Neuronal stem cell (in vitro differentiated cells): ENCODE measurements around the gene PRF1.

Experiments used
- DNase-seq: peaks from one replicate; pipeline ENCODE4 v3.0.0-alpha.2; 2013; ENCODE audit warnings: low spot score
- H2AFZ ChIP-seq: one replicate; pipeline ENCODE4 v1.6.1; 2013; ENCODE audit warnings: mild to moderate bottlenecking, low read length, inconsistent platforms
- H2AK5ac ChIP-seq: 2 replicates; pipeline ENCODE4 v1.6.1; 2013; ENCODE audit warnings: low read depth, mild to moderate bottlenecking, inconsistent platforms, low read length, moderate library complexity, mixed read lengths
- H2BK120ac ChIP-seq: 2 replicates; pipeline ENCODE4 v1.6.1; 2013; ENCODE audit warnings: low read depth, mild to moderate bottlenecking, inconsistent platforms, low read length, moderate library complexity, mixed read lengths
- H2BK12ac ChIP-seq: one replicate; pipeline ENCODE4 v1.6.1; 2013; ENCODE audit warnings: low read length, inconsistent platforms
- H2BK15ac ChIP-seq: 2 replicates; pipeline ENCODE4 v1.6.1; 2013; ENCODE audit warnings: mild to moderate bottlenecking, low read length, inconsistent platforms, mixed read lengths
- H2BK5ac ChIP-seq: one replicate; pipeline ENCODE4 v1.6.1; 2013; ENCODE audit warnings: inconsistent platforms, mild to moderate bottlenecking, low read length, moderate library complexity
- H3K14ac ChIP-seq: one replicate; pipeline ENCODE4 v1.6.1; 2013; ENCODE audit warnings: low read length, inconsistent platforms
- H3K18ac ChIP-seq: 2 replicates; pipeline ENCODE4 v1.6.1; 2013; ENCODE audit warnings: low read length, inconsistent platforms
- H3K23ac ChIP-seq: 2 replicates; pipeline ENCODE4 v1.6.1; 2013; ENCODE audit warnings: low read depth, mild to moderate bottlenecking, mixed read lengths, low read length, inconsistent platforms; ENCODE audit not compliant: poor library complexity
- H3K27ac ChIP-seq: replicated peaks from 3 replicates; pipeline ENCODE4 v1.5.1; 2013; ENCODE audit warnings: low read length, inconsistent platforms
- H3K27me3 ChIP-seq, 3 experiments: 2 replicates each; pipeline ENCODE4 v1.6.1; 2013; ENCODE audit warnings: low read length in 3 of 3, mild to moderate bottlenecking in 2 of 3, inconsistent platforms in 1 of 3, low read depth in 1 of 3, mixed read lengths in 1 of 3, moderate library complexity in 1 of 3; ENCODE audit not compliant: control insufficient read depth in 3 of 3, insufficient read depth in 3 of 3
- H3K36me3 ChIP-seq, 2 donors: replicated peaks in 1 of 2; 2 replicates each; pipeline ENCODE4 v1.6.1; 2013; ENCODE audit warnings: low read length in 2 of 2; ENCODE audit not compliant: control insufficient read depth in 2 of 2, insufficient read depth in 2 of 2
- H3K4ac ChIP-seq: 2 replicates; pipeline ENCODE4 v1.6.1; 2013; ENCODE audit warnings: inconsistent platforms, mild to moderate bottlenecking, low read length, moderate library complexity
- H3K4me1 ChIP-seq, 2 donors: 1 replicate in 1 of 2; 2 replicates in 1 of 2; pipeline ENCODE4 v1.6.1; 2013; ENCODE audit warnings: low read length in 2 of 2, low read depth in 1 of 2; ENCODE audit not compliant: control insufficient read depth in 2 of 2, insufficient read depth in 1 of 2
- H3K4me2 ChIP-seq: one replicate; pipeline ENCODE4 v1.6.1; 2013; ENCODE audit warnings: mild to moderate bottlenecking, low read length, inconsistent platforms; ENCODE audit not compliant: insufficient read depth, poor library complexity, severe bottlenecking
- H3K4me3 ChIP-seq, 2 donors: 2 replicates each; pipeline ENCODE4 v1.5.1; 2013; ENCODE audit warnings: low read length in 2 of 2, mild to moderate bottlenecking in 2 of 2, inconsistent platforms in 1 of 2, moderate library complexity in 1 of 2
- H3K79me1 ChIP-seq: one replicate; pipeline ENCODE4 v1.6.1; 2013; ENCODE audit warnings: low read depth, mild to moderate bottlenecking, inconsistent platforms, low read length, moderate library complexity
- H3K9ac ChIP-seq: one replicate; pipeline ENCODE4 v1.6.1; 2013; ENCODE audit warnings: mild to moderate bottlenecking, low read depth, low read length, inconsistent platforms; ENCODE audit not compliant: poor library complexity
- H3K9me3 ChIP-seq, 2 donors: replicated peaks in 1 of 2; 2 replicates each; pipeline versions ENCODE3 to v1.6.1; 2013; ENCODE audit warnings: low read length in 2 of 2, mild to moderate bottlenecking in 2 of 2, inconsistent platforms in 1 of 2, low read depth in 1 of 2, mixed read lengths in 1 of 2, moderate library complexity in 1 of 2; ENCODE audit not compliant: control insufficient read depth in 2 of 2, insufficient read depth in 1 of 2
- H4K8ac ChIP-seq: one replicate; pipeline ENCODE4 v1.6.1; 2013; ENCODE audit warnings: low read depth, mild to moderate bottlenecking, inconsistent platforms, low read length, moderate library complexity
- H4K91ac ChIP-seq: one replicate; pipeline ENCODE4 v1.6.1; 2013; ENCODE audit warnings: low read length, low read depth, mild to moderate bottlenecking, inconsistent platforms; ENCODE audit not compliant: poor library complexity
- WGBS, 2 donors: extraction: QIAGEN DNeasy Blood & Tissue Kit; methylation state at CpG; one replicate each; pipeline ENCODE4 v1.1.7; 2013; ENCODE audit warnings: missing lambda C conversion rate in 2 of 2, mixed read lengths in 1 of 2; ENCODE audit not compliant: insufficient read length in 2 of 2, insufficient replicate concordance in 1 of 2; ENCODE audit errors: extremely low coverage in 2 of 2; 5-methylcytosine and 5-hydroxymethylcytosine counted together

The PRF1 gene

GRCh38 chr10:70559861-70560260, 42.7 kb downstream of the PRF1 start:
- Histone ChIP-seq H2BK120ac (no peak overlapping the region), H3K4me3 (no peak overlapping the region), H3K27me3 (no peaks in the 10 kb centered on the region), H4K91ac (no peak overlapping the region), H3K23ac (no peak overlapping the region), H2BK5ac (no peak overlapping the region), H3K36me3 (no peaks in the 10 kb centered on the region), H2BK12ac (no peak overlapping the region), H3K18ac (no peak overlapping the region), H2AFZ (no peak overlapping the region), H3K9me3 (no peaks in the 10 kb centered on the region), H3K27ac (no peak overlapping the region), H3K79me1 (no peaks in the 10 kb centered on the region), H3K4ac (no peak overlapping the region), H3K9ac (no peak overlapping the region), H2AK5ac (no peak overlapping the region), H3K14ac (no peak overlapping the region), H3K4me2 (no peak overlapping the region), H4K8ac (no peak overlapping the region), H2BK15ac (no peak overlapping the region), H3K4me1 (peaks cover 0 to 9% of the 10 kb centered on the region in 2 donors)
- no peak for DNase-seq
- no CpG with 5 or more reads among the region's 5 CpGs for WGBS, 2 donors

DNA sequence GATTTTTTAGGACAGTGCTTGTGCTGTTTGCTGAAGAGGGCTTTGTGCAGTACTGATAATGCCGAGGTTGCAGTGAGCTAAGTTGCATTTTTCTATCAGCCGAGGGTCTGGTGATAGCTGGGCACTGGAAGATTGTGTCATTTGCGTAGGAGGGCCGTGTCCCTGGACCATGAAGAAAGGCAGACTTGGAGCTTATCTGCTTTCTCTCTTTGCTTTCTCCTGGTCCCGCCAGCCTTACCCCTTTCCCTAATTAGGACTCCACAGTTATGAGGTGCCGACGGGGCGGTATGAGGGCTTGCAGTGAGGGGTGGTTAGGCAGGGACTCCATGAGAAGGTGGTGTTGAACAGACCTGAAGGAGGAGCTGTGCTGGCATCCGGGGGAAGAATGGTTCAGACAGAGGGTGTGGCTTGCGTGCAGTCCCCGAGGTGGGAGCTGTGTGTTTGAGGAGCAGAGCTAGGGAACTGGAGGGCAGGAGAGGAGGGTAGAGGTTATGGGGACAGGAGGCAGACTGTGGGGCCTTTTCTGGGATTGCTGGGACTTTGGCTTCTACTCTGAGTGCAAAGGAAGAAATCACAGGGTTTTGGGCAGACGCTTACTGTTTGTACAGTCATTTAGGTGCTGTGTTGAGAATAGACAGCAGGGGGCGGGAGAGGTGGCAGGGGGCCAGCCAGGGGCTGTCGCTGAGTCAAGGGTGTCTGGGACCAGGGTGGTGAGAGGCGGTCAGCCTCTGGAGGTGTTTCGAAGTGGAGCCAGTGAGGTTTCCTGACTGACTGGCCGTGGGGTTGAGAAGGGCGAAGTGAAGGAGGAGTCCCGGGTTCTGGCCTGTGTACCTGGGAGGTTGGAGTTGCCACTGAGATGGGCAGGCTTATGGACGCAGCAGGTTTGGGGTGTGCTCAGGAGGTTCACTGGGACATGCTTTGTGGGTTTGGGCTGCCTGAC, 43.4 kb downstream of the PRF1 start:
- no peak for DNase-seq
- H3K27ac ChIP-seq: no peak overlapping the region
- H4K91ac ChIP-seq: no peak overlapping the region
- H3K4ac ChIP-seq: no peak overlapping the region
- H2BK12ac ChIP-seq: no peak overlapping the region
- no peak overlapping the region for H2BK5ac ChIP-seq
- H2AK5ac ChIP-seq: no peak overlapping the region
- no CpG with 5 or more reads among the region's 20 CpGs for whole genome bisulfite sequencing, 2 donors
- no peak overlapping the region for H3K14ac ChIP-seq
- no peak overlapping the region for H4K8ac ChIP-seq
- H3K36me3 ChIP-seq: no peaks in the 10 kb centered on the region
- H2BK15ac ChIP-seq: no peak overlapping the region
- H3K4me1 ChIP-seq: peaks cover 0 to 9% of the 10 kb centered on the region in 2 donors
- H3K27me3 ChIP-seq: no peaks in the 10 kb centered on the region
- H3K4me2 ChIP-seq: no peak overlapping the region
- H2BK120ac ChIP-seq: no peak overlapping the region
- H3K79me1 ChIP-seq: no peaks in the 10 kb centered on the region
- H3K4me3 ChIP-seq: no peak overlapping the region
- no peaks in the 10 kb centered on the region for H3K9me3 ChIP-seq
- no peak overlapping the region for H2AFZ ChIP-seq
- H3K23ac ChIP-seq: peak overlapping the region; percentile 2
- H3K18ac ChIP-seq: no peak overlapping the region
- no peak overlapping the region for H3K9ac ChIP-seq

GRCh38 chr10:70558295-70558694, 44.2 kb downstream of the PRF1 start:
- no peak overlapping the region for H3K27ac ChIP-seq
- WGBS, 2 donors: no CpG with 5 or more reads among the region's 11 CpGs

GRCh38 chr10:70557876-70558275, 44.7 kb downstream of the PRF1 start:
- Histone ChIP-seq H3K14ac (no peak overlapping the region), H2AFZ (no peak overlapping the region), H3K4me2 (no peak overlapping the region), H2AK5ac (no peak overlapping the region), H3K27me3 (no peaks in the 10 kb centered on the region), H3K23ac (peak overlapping the region; percentile 56), H3K18ac (no peak overlapping the region), H3K9me3 (no peaks in the 10 kb centered on the region), H3K4me3 (no peak overlapping the region), H3K27ac (no peak overlapping the region), H2BK15ac (no peak overlapping the region), H3K36me3 (no peaks in the 10 kb centered on the region), H2BK120ac (no peak overlapping the region), H4K8ac (no peak overlapping the region), H4K91ac (no peak overlapping the region), H3K4me1 (peaks cover 0 to 9% of the 10 kb centered on the region in 2 donors), H3K4ac (no peak overlapping the region), H2BK12ac (no peak overlapping the region), H2BK5ac (no peak overlapping the region), H3K79me1 (no peaks in the 10 kb centered on the region), H3K9ac (no peak overlapping the region)
- no peak for DNase-seq
- WGBS, 2 donors: no CpG with 5 or more reads among the region's 2 CpGs

More at GRCh38 chr10:70558295-70558694, 44.2 kb downstream of the PRF1 start:
- H4K91ac ChIP-seq: no peak overlapping the region
- no peak overlapping the region for H4K8ac ChIP-seq
- no peak overlapping the region for H2BK120ac ChIP-seq
- H3K27me3 ChIP-seq: no peaks in the 10 kb centered on the region
- no peak overlapping the region for H2AK5ac ChIP-seq
- no peaks in the 10 kb centered on the region for H3K36me3 ChIP-seq
- H3K18ac ChIP-seq: no peak overlapping the region
- H3K23ac ChIP-seq: peak overlapping the region; percentile 56
- no peak overlapping the region for H2BK12ac ChIP-seq
- DNase-seq: no peak
- H2BK15ac ChIP-seq: no peak overlapping the region
- H3K4me3 ChIP-seq: no peak overlapping the region
- H3K4me1 ChIP-seq: peaks cover 0 to 9% of the 10 kb centered on the region in 2 donors
- no peak overlapping the region for H2BK5ac ChIP-seq
- H3K4ac ChIP-seq: no peak overlapping the region
- H3K9ac ChIP-seq: no peak overlapping the region
- no peaks in the 10 kb centered on the region for H3K9me3 ChIP-seq
- no peak overlapping the region for H2AFZ ChIP-seq
- no peaks in the 10 kb centered on the region for H3K79me1 ChIP-seq
- no peak overlapping the region for H3K14ac ChIP-seq
- H3K4me2 ChIP-seq: no peak overlapping the region
